Endothelial cell of umbilical vein (primary cell): ENCODE results near the gene SRP19. TPM values are rescaled to one million over a fixed set of nuclear protein-coding genes. Genes with fewer than 3 reads are reported as not detected.

ENCODE experiments used
- BruUV-seq: library from RNA; stranded (reverse); fragments of 400-500 nt; replicated peaks from 2 replicates; lab custom pipeline; 2021; lab: Mats Ljungman, UMichigan
- CTCF ChIA-PET: fragments of 300-600, 350-600 bp; sonication (Branson Sonifier 250); formaldehyde crosslinking; loops from one replicate; lab custom pipeline; 2021; ENCODE audit warnings: antibody characterized with exemption, inconsistent platforms; lab: Charles Lee
- POLR2A ChIA-PET: fragments of 300-600, 350-600 bp; sonication (Branson Sonifier 250); formaldehyde crosslinking; loops from one replicate; lab custom pipeline; 2021; ENCODE audit warnings: antibody characterized with exemption, inconsistent platforms; lab: Charles Lee
- DNase-seq: peaks from one replicate; pipeline ENCODE4 v3.0.0-alpha.2; 2011; ENCODE audit warnings: low read depth, low spot score
- FAIRE-seq: peaks from 2 replicates; lab custom pipeline; 2011; peaks lifted over from hg19 to GRCh38; lab: Jason Lieb, UNC
- H2AFZ ChIP-seq: 2 replicates; pipeline ENCODE4 v1.6.0; 2012; ENCODE audit warnings: low read depth, low read length, control low read depth, inconsistent platforms
- H3K27ac ChIP-seq: 2 replicates; pipeline ENCODE4 v1.5.1; 2011; ENCODE audit warnings: low read depth, mild to moderate bottlenecking, control low read depth, low read length, moderate library complexity; ENCODE audit not compliant: insufficient read depth
- H3K27me3 ChIP-seq, 2 experiments: 2 replicates each; pipeline versions ENCODE4 v1.6.0 to v1.6.1; 2011; ENCODE audit warnings: low read length in 2 of 2, mixed read lengths in 1 of 2; ENCODE audit not compliant: control insufficient read depth in 2 of 2, insufficient read depth in 2 of 2
- H3K36me3 ChIP-seq, 2 experiments: 2 replicates in 1 of 2; 3 replicates in 1 of 2; pipeline ENCODE4 v1.5.1; 2011; ENCODE audit warnings: low read length in 2 of 2, mild to moderate bottlenecking in 1 of 2, moderate library complexity in 1 of 2; ENCODE audit not compliant: control insufficient read depth in 2 of 2, insufficient read depth in 2 of 2; ENCODE audit errors: extremely low read depth in 1 of 2
- H3K4me1 ChIP-seq: 3 replicates; pipeline ENCODE4 v1.5.1; 2011; ENCODE audit warnings: mild to moderate bottlenecking, low read length; ENCODE audit not compliant: control insufficient read depth, insufficient read depth; ENCODE audit errors: extremely low read depth
- H3K4me2 ChIP-seq: 2 replicates; pipeline ENCODE4 v1.6.1; 2011; ENCODE audit warnings: low read length, control low read depth, mixed read lengths; ENCODE audit not compliant: insufficient read depth
- H3K4me3 ChIP-seq, 3 experiments: fragments of 200-600 bp in 1 of 3; sonication (generic), shearing (Covaris generic) in 1 of 3; replicated peaks in 1 of 3; 2 replicates each; pipeline ENCODE4 v1.5.1; 2011 to 2016; ENCODE audit warnings: control low read depth in 3 of 3, low read length in 3 of 3, mild to moderate bottlenecking in 2 of 3, inconsistent platforms in 1 of 3, low read depth in 1 of 3, moderate library complexity in 1 of 3; ENCODE audit not compliant: insufficient read depth in 1 of 3
- H3K79me2 ChIP-seq: 2 replicates; pipeline ENCODE4 v1.6.0; 2012; ENCODE audit warnings: low read length, inconsistent platforms; ENCODE audit not compliant: control insufficient read depth, insufficient read depth
- H3K9ac ChIP-seq: replicated peaks from 2 replicates; pipeline ENCODE3; 2011; ENCODE audit warnings: low read length, control low read depth; ENCODE audit not compliant: insufficient read depth; ENCODE audit errors: extremely low read depth
- H3K9me1 ChIP-seq: replicated peaks from 3 replicates; pipeline ENCODE4 v1.6.0; 2011; ENCODE audit warnings: mild to moderate bottlenecking, low read length; ENCODE audit not compliant: control insufficient read depth, insufficient read depth; ENCODE audit errors: extremely low read depth
- H3K9me3 ChIP-seq: replicated peaks from 2 replicates; pipeline ENCODE4 v1.5.1; 2012; ENCODE audit warnings: low read length, inconsistent platforms; ENCODE audit not compliant: control insufficient read depth, insufficient read depth
- H4K20me1 ChIP-seq: replicated peaks from 2 replicates; pipeline ENCODE3; 2011; ENCODE audit warnings: mild to moderate bottlenecking, low read length; ENCODE audit not compliant: control insufficient read depth, insufficient read depth; ENCODE audit errors: extremely low read depth
- EZH2 ChIP-seq: IDR thresholded peaks from 2 replicates; pipeline ENCODE4 v1.6.1; 2012; ENCODE audit warnings: borderline replicate concordance, low read depth, mild to moderate bottlenecking, moderate library complexity, low read length, inconsistent platforms; ENCODE audit not compliant: severe bottlenecking
- FOS ChIP-seq: IDR thresholded peaks from 2 replicates; pipeline ENCODE4 v1.6.1; 2011; ENCODE audit warnings: mild to moderate bottlenecking, low read length, moderate library complexity, borderline replicate concordance; ENCODE audit not compliant: insufficient read depth
- GATA2 ChIP-seq: IDR thresholded peaks from 2 replicates; pipeline ENCODE4 v1.7.0; 2011; ENCODE audit warnings: low read depth, mild to moderate bottlenecking, moderate library complexity, mixed read lengths, low read length; ENCODE audit not compliant: insufficient read length, insufficient read depth
- JUN ChIP-seq: IDR thresholded peaks from 2 replicates; pipeline ENCODE4 v1.6.1; 2011; ENCODE audit warnings: borderline replicate concordance, low read depth; ENCODE audit not compliant: insufficient read length, insufficient read depth
- MYC ChIP-seq: IDR thresholded peaks from one replicate; pipeline ENCODE4 v1.6.1; 2011; ENCODE audit warnings: mild to moderate bottlenecking, low read depth, low read length
- POLR2A ChIP-seq: IDR thresholded peaks from 2 replicates; pipeline ENCODE4 v1.6.1; 2012; ENCODE audit warnings: low read depth, mild to moderate bottlenecking, control low read depth, low read length
- POLR2AphosphoS5 ChIP-seq: IDR thresholded peaks from 2 replicates; pipeline ENCODE4 v1.6.1; 2012; ENCODE audit warnings: low read depth, mild to moderate bottlenecking, control low read depth, low read length, moderate library complexity; ENCODE audit not compliant: insufficient read depth
- dilution Hi-C: fragments of 300-500 bp; cut with MboI; formaldehyde crosslinking; loops from one replicate; pipeline ENCODE4 v1.15.0; 2019; ENCODE audit warnings: low sequenced_read_pairs; ENCODE audit not compliant: extremely low pct_ligation_motif_present
- intact Hi-C: fragments of 100-400 bp; cut with micrococcal nuclease; formaldehyde crosslinking; loops from one replicate; pipeline ENCODE4 v1.10.0; 2022
- polyA plus RNA-seq, 4 experiments: library from polyadenylated mRNA; depleted of rRNA in 3 of 4; stranded (reverse) in 3 of 4; unstranded in 1 of 4; fragments of >200 nt; gene quantifications; 2 replicates each; pipeline versions ENCODE4 v1.2.1 to v1.2.3, GENCODE V29; 2011 to 2012; ENCODE audit warnings: missing spikeins in 1 of 4
- total RNA-seq: library from RNA; stranded (reverse); gene quantifications from 2 replicates; pipeline ENCODE4 v1.2.3, GENCODE V29; 2021
- TF ChIP-seq, protein P1 (sequence below): IDR thresholded peaks from 2 replicates; pipeline ENCODE4 v1.6.1; 2011; ENCODE audit not compliant: insufficient read depth, insufficient read length
- TF ChIP-seq, protein P2 (sequence below), 2 donors: IDR thresholded peaks; 1 replicate in 1 of 2; 2 replicates in 1 of 2; pipeline ENCODE4 v1.5.1; 2011; ENCODE audit warnings: low read length in 2 of 2, mild to moderate bottlenecking in 2 of 2, moderate library complexity in 2 of 2, control low read depth in 1 of 2, inconsistent platforms in 1 of 2, low read depth in 1 of 2; ENCODE audit not compliant: insufficient read depth in 1 of 2; ENCODE audit errors: extremely low read depth in 1 of 2

Gene SRP19
- total and polyA plus RNA-seq, 2 donors (not counting 3 experiments of a cell fraction or from before 2014, with no cell fraction given) = 28.6 to 69.4 TPM

DNA sequence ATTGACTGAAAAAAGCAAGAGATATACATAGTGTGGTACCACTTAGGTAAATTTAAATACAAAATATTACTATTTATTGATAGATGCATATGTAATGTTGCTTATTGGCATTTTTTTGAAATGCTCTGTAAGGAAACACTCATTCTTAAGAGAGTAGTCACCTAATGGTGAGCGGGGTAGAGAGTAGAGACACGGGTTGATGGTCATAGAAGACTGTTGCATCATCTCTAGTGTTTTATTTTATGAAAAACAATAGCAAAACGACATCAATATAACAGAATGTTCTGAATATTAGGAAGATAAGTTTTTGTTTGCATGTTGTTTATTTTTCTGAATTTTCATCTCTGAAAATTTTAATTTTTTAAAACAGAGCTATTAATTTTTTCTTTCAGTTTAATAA is 4.0 kb downstream of the SRP19 start:
- Histone ChIP-seq H4K20me1 (no peaks in the 10 kb centered on the region), H3K36me3 (peaks cover 17 to 23% of the 10 kb centered on the region in 2 experiments), H3K9ac (no peak overlapping the region), H3K4me1 (peaks cover 18% of the 10 kb centered on the region), H3K9me1 (no peaks in the 10 kb centered on the region), H3K27ac (no peak overlapping the region), H3K9me3 (no peaks in the 10 kb centered on the region), H3K4me3 (no peak overlapping the region), H2AFZ (no peak overlapping the region), H3K4me2 (no peak overlapping the region), H3K27me3 (no peaks in the 10 kb centered on the region), H3K79me2 (peaks cover 36% of the 10 kb centered on the region)
- intact Hi-C loops (no loop called here), dilution Hi-C loops (no loop called here)
- no peak for FAIRE-seq
- DNase-seq = no peak
- TF ChIP-seq POLR2AphosphoS5 (no peak), MYC (no peak), GATA2 (no peak), JUN (no peak), POLR2A (no peak), FOS (no peak), EZH2 (no peak)
- TF ChIP-seq, protein P1, sequence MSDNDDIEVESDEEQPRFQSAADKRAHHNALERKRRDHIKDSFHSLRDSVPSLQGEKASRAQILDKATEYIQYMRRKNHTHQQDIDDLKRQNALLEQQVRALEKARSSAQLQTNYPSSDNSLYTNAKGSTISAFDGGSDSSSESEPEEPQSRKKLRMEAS = no peak
- TF ChIP-seq, protein P2, sequence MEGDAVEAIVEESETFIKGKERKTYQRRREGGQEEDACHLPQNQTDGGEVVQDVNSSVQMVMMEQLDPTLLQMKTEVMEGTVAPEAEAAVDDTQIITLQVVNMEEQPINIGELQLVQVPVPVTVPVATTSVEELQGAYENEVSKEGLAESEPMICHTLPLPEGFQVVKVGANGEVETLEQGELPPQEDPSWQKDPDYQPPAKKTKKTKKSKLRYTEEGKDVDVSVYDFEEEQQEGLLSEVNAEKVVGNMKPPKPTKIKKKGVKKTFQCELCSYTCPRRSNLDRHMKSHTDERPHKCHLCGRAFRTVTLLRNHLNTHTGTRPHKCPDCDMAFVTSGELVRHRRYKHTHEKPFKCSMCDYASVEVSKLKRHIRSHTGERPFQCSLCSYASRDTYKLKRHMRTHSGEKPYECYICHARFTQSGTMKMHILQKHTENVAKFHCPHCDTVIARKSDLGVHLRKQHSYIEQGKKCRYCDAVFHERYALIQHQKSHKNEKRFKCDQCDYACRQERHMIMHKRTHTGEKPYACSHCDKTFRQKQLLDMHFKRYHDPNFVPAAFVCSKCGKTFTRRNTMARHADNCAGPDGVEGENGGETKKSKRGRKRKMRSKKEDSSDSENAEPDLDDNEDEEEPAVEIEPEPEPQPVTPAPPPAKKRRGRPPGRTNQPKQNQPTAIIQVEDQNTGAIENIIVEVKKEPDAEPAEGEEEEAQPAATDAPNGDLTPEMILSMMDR (IDR thresholded peaks at IDR 0.05; ENCODE audit: extremely low read depth in 1 of 2, insufficient read depth in 1 of 2, low read depth in 1 of 2, low read length in 2 of 2) = no peak
- CTCF ChIA-PET = no interaction called here
- POLR2A ChIA-PET = no interaction called here
- BruUV-seq = no TSS peak
